HT-29 (cell line): ENCODE results near the gene DLL3. TPM values are rescaled to one million over a fixed set of nuclear protein-coding genes. Genes with fewer than 3 reads are reported as not detected.

Experiments
- DNase-seq: peaks from one replicate; pipeline ENCODE4 v3.0.0-alpha.2; 2015; ENCODE audit warnings: low spot score
- total RNA-seq: library from RNA; depleted of rRNA; stranded (reverse); fragments of >200 nt; shearing (Covaris generic); gene quantifications from 2 replicates; pipeline ENCODE4 v1.2.3, GENCODE V29; 2014

DLL3 gene
- total RNA-seq, 1 experiment from 2014 or later: 0.15 TPM

DNA sequence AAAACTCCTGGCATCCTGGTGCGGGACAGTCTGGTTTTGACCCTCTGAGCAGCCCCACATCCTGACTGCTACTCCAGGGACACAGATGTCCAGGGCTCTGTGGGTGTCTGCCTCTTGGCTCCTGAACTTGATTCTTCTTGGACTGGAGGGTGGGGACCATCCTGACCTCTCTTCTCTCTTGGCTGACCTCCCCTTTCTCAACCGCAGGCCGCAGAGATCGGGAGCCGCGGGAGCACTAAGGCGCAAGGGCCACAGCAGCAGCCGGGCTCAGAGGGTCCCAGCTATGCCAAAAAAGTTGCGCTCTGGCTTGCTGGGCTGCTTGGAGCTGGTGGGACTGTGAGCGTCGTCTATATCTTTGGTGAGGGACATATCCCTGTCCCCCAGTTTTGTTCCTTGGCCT lies 17.1 kb upstream of the DLL3 start:
- DNase-seq: no peak

- no peak for DNase-seq
Measured at GRCh38 chr19:39483141-39483540, 15.6 kb upstream of the DLL3 start.

DNA sequence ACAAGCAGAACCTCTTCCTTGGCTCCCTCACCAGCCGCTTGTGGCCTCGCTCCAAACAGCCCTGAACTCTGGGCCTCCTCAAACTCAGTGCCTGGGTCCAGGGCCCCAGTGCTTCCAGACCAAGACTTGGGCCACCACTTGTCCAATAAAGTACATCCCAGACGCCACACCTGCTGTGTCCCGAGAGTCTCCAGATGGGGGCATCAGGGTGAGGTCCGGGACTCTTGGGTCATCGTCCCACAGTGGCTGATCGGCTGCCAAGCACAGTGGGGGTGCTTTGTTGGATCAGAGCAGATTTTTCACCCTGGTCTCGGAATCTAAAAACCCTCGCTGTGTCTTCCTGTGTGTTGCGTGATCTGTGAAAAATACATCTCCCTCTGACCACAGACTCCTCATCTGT lies 9.0 kb upstream of the DLL3 start:
- no peak for DNase-seq

DNA sequence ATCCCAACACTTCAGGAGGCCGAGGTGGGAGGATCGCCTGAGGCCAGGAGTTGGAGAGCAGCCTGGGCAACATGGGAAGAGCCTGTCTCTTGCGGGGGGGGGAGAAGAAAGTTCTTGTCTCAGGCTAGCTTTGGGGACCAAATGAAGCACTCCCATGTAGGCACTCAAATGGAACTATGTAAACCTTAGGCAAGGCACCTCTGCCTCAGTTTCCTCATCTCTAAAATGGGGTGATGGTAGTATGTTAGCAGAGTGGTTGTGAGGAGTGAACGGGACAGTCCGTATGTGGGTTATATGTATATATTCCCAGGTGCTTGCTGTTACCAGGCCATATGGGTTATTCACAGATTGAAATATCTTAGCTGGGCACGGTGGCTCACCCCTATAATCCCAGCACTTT lies 6.5 kb upstream of the DLL3 start:
- DNase-seq: no peak

DNA sequence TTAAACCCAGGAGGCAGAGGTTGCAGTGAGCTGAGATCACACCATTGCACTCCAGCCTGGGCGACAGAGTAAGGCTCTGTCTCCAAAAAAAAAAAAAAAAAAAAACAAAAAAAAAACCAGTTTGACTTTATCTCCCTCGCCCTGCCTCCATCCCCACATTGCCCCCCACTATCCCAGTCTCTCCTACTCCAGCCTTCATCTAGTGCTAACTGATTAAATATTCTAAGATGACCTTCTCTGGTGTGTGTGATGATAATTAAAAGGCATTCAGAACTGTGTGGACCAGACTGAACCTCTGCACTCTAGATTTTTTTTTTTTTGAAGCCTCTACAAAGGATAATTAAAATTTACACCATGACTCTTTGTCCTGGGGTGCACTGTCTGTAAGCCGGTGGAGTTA lies 6.0 kb upstream of the DLL3 start:
- DNase-seq: no peak

DNA sequence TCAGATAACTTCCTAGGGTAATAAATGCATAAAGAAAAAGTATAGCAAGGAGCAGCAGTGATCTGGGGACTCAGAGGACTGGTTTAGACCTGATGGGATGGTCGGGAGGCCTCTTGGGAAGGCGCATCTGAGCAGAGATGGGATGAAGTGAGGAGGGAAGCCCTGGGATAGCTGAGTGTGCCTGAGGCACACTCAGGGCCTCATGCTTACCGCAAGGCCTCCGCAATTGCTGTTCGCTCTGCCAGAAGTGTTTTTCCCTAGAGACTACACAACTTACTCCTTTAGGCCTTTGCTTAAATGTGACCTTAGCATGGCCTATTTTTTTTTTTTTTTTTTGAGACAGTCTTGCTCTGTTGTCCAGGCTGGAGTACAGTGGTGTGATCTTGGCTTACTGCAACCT lies 4.1 kb upstream of the DLL3 start:
- no peak for DNase-seq

GRCh38 chr19:39496063-39496462 lies 2.7 kb upstream of the DLL3 start:
- no peak for DNase-seq

DNA sequence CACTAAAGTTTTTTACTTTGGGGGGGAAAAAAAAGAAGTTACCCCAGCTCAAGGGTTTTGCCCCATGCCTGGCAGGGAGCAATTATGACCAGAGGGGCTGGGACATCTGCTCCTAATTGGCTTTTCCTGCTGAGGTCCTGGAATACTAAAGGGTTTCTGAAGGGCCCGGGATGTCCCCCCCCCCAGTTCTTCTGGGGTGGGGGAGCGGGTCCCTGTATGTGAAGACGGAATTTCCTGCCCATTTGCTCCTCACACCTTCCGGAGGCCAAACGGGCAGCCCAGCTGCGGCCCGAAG lies 1.1 kb upstream of the DLL3 start:
- DNase-seq: no peak

GRCh38 chr19:39497996-39498797 lies 550 bp upstream of the DLL3 start:
- peak; percentile 66 for DNase-seq

GRCh38 chr19:39499932-39500331 lies 1.2 kb downstream of the DLL3 start:
- no peak for DNase-seq

DNA sequence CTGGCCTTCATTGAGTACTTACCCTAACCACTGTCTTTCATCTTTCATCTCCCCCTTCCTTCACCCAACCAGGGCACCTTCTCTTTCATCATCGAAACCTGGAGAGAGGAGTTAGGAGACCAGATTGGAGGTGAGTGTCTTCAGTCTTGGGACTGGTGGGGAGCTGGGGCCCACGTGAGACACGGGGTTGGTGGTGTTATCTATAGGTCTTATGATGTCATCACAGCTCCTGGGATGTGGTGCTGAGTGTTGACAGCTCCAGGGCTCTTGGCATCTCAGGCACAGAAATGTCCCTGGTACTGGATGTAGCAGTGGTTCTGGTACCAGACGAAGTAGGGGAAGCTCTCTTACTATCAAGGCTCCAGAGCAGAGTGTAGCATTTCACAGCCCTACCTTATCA lies 1.8 kb downstream of the DLL3 start:
- DNase-seq: no peak

GRCh38 chr19:39501340-39501739 lies 2.6 kb downstream of the DLL3 start:
- no peak for DNase-seq

DNA sequence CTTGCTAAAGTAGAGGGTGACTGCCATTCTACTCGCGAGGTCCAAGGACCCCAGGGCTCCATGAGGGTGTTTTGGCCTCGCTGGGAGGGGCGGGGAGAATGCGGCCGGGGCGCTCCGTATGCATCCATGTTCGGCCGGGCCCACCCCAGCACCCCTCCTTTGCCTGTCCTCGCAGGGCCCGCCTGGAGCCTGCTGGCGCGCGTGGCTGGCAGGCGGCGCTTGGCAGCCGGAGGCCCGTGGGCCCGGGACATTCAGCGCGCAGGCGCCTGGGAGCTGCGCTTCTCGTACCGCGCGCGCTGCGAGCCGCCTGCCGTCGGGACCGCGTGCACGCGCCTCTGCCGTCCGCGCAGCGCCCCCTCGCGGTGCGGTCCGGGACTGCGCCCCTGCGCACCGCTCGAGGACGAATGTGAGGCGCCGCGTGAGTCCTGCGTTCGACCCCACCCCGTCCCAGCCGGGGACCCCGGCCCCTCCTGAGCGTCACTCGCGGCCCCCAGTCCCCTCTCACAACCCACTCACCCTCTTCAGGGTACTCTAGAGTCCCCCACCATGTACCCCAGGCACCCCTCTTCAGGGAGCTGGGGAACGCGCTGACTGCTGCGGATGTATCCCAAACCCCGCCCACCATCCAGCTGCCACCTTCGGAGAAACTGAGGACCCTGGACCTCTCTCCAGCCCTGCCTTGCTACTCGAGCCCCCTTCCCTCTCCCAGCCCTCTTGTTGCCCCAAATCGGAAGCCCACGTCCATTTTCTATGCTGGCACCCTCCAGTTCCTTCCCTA lies 4.1 kb downstream of the DLL3 start:
- peak; percentile 61 for DNase-seq

DNA sequence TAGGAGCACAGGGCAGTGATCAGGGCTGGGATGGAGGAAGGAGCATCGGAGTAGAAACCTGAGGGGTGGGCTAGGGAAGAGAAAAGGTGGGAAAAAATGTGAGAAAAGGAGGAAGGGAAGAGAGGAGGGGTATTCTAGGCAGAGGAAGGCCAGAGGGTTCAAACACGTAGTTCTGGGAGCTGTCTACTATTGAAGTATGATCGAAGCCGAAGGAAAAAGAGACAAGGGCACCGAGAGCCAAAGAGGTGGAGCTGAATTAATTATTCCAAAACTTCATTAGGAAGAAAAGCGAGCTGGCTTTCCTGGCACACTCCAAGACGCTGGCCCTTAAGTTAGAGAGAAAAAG lies 7.8 kb downstream of the DLL3 start:
- DNase-seq: no peak

DNA sequence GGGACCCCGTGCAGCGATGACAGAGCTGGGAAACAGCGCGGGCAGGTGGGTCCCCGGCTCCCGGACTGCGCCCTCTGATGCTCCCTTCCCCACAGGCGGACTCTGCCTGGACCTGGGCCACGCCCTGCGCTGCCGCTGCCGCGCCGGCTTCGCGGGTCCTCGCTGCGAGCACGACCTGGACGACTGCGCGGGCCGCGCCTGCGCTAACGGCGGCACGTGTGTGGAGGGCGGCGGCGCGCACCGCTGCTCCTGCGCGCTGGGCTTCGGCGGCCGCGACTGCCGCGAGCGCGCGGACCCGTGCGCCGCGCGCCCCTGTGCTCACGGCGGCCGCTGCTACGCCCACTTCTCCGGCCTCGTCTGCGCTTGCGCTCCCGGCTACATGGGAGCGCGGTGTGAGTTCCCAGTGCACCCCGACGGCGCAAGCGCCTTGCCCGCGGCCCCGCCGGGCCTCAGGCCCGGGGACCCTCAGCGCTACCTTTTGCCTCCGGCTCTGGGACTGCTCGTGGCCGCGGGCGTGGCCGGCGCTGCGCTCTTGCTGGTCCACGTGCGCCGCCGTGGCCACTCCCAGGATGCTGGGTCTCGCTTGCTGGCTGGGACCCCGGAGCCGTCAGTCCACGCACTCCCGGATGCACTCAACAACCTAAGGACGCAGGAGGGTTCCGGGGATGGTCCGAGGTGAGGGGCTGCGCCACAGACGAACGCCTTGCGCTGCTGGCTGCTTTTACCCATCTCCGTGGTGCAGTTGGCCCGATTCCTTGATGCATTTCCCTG lies 8.4 kb downstream of the DLL3 start:
- DNase-seq: no peak

- DNase-seq: no peak
Measured at GRCh38 chr19:39507715-39508364, 9.1 kb downstream of the DLL3 start.

GRCh38 chr19:39508629-39509028 lies 9.9 kb downstream of the DLL3 start:
- DNase-seq: no peak

GRCh38 chr19:39509233-39509632 lies 10.5 kb downstream of the DLL3 start:
- no peak for DNase-seq

- no peak for DNase-seq
Measured at GRCh38 chr19:39512988-39513387, 14.2 kb downstream of the DLL3 start.

DNA sequence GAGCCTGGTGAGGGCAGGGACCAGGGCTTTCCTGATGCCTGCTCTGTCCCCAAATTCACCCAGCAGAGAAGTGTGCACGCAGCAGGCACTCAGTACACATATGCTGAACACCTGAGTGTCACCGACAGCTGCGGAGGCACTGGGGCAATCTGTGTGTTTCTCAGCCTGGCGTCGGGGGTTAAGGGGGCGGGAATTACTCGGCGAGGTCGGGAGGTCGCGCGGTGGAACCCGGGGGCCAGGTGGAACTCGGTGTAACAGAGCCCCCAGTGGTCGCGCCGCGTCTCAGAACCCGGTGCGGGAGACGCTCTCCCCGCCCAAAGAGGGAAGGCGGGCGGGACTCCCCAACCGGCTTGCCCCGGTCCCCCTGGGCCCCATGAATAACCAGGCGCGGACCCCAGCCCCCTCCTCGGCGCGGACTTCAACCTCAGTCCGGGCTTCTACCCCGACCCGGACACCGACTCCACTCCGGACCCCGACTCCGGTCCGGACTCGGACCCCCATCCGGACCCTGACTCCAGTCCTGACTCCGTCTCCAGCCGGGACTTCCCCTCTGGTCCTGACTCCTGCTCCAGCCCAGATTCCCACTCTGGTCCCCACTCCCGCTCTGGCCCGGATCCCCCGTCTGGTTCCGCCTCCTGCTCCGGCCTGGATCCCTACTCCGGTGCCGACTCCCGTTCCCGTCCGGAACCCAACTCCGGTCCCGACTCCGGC lies 16.2 kb downstream of the DLL3 start, which contains the start of gene SELENOV:
Gene SELENOV (plus strand): TSS at position 300 of the 711 bp plus-strand sequence. CDS start 74 bp downstream, at position 374.
- no peak for DNase-seq

GRCh38 chr19:39515551-39516191 lies 16.9 kb downstream of the DLL3 start:
- DNase-seq: no peak
